Fibroblast of lung (primary cell): Measurements from ENCODE around the gene C17orf107.

Experiments used
- CTCF ChIP-seq, 2 donors: IDR thresholded peaks in 1 of 2; conservative IDR thresholded peaks in 1 of 2; 1 replicate in 1 of 2; 2 replicates in 1 of 2; pipeline ENCODE4 v1.5.1; 2011 to 2012; ENCODE audit warnings: low read length in 2 of 2, control low read depth in 1 of 2, inconsistent platforms in 1 of 2, low read depth in 1 of 2, mild to moderate bottlenecking in 1 of 2
- EZH2 ChIP-seq: IDR thresholded peaks from 2 replicates; pipeline ENCODE4 v1.5.1; 2012; ENCODE audit warnings: low read length, control low read depth, mild to moderate bottlenecking; ENCODE audit errors: missing control alignments

GRCh38 chr17:4856937-4857314 lies 42.4 kb upstream of the C17orf107 start:
- no peak for TF ChIP-seq EZH2
- no peak for TF ChIP-seq CTCF (conservative IDR thresholded peaks at IDR 0.05 in 1 of 2, IDR thresholded peaks at IDR 0.05 in 1 of 2; ENCODE audit: low read depth in 1 of 2, low read length in 2 of 2)
